HL-60 (cell line): ENCODE data around the gene SYNJ2.

Source experiments
- POLR2AphosphoS5 ChIP-seq: IDR thresholded peaks from 2 replicates; pipeline ENCODE4 v1.6.1; 2012; ENCODE audit warnings: low read depth
- TF ChIP-seq, protein P1 (sequence below): IDR thresholded peaks from one replicate; pipeline ENCODE4 v1.5.1; 2011; ENCODE audit warnings: low read length, control low read depth, inconsistent platforms; ENCODE audit not compliant: insufficient read depth
- TF ChIP-seq, protein P2 (sequence below): IDR thresholded peaks from 2 replicates; pipeline ENCODE4 v1.6.1; 2012; ENCODE audit warnings: low read depth; ENCODE audit not compliant: insufficient replicate concordance

DNA sequence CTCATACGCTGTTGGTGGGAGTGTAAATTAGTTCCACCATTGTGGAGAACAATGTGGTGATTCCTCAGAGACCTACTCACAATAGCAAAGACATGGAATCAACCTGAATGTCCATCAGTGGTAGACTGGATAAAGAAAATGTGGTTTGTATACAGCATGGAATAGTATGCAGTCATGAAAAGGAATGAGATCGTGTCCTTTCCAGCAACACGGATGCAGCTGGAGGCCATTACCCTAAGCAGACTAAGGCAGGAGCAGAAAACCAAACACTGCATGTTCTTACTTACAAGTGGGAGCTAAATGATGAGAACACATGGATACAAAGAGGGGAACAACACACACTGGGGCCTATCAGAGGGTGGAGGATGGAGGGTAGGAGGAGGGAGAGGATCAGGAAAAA lies 54.6 kb downstream of the SYNJ2 start:
- TF ChIP-seq, protein P1, sequence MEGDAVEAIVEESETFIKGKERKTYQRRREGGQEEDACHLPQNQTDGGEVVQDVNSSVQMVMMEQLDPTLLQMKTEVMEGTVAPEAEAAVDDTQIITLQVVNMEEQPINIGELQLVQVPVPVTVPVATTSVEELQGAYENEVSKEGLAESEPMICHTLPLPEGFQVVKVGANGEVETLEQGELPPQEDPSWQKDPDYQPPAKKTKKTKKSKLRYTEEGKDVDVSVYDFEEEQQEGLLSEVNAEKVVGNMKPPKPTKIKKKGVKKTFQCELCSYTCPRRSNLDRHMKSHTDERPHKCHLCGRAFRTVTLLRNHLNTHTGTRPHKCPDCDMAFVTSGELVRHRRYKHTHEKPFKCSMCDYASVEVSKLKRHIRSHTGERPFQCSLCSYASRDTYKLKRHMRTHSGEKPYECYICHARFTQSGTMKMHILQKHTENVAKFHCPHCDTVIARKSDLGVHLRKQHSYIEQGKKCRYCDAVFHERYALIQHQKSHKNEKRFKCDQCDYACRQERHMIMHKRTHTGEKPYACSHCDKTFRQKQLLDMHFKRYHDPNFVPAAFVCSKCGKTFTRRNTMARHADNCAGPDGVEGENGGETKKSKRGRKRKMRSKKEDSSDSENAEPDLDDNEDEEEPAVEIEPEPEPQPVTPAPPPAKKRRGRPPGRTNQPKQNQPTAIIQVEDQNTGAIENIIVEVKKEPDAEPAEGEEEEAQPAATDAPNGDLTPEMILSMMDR = no peak
- no peak for TF ChIP-seq POLR2AphosphoS5
- TF ChIP-seq, protein P2, sequence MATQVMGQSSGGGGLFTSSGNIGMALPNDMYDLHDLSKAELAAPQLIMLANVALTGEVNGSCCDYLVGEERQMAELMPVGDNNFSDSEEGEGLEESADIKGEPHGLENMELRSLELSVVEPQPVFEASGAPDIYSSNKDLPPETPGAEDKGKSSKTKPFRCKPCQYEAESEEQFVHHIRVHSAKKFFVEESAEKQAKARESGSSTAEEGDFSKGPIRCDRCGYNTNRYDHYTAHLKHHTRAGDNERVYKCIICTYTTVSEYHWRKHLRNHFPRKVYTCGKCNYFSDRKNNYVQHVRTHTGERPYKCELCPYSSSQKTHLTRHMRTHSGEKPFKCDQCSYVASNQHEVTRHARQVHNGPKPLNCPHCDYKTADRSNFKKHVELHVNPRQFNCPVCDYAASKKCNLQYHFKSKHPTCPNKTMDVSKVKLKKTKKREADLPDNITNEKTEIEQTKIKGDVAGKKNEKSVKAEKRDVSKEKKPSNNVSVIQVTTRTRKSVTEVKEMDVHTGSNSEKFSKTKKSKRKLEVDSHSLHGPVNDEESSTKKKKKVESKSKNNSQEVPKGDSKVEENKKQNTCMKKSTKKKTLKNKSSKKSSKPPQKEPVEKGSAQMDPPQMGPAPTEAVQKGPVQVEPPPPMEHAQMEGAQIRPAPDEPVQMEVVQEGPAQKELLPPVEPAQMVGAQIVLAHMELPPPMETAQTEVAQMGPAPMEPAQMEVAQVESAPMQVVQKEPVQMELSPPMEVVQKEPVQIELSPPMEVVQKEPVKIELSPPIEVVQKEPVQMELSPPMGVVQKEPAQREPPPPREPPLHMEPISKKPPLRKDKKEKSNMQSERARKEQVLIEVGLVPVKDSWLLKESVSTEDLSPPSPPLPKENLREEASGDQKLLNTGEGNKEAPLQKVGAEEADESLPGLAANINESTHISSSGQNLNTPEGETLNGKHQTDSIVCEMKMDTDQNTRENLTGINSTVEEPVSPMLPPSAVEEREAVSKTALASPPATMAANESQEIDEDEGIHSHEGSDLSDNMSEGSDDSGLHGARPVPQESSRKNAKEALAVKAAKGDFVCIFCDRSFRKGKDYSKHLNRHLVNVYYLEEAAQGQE = no peak
